ENCODE results near the gene HECW1. TPM values are rescaled to one million over a fixed set of nuclear protein-coding genes. Genes with fewer than 3 reads are reported as not detected.

Gene HECW1
- total RNA-seq, 6 donors from 2014 or later = 0.10 to 1.0 (median 0.76) TPM; not detected in 1

DNA sequence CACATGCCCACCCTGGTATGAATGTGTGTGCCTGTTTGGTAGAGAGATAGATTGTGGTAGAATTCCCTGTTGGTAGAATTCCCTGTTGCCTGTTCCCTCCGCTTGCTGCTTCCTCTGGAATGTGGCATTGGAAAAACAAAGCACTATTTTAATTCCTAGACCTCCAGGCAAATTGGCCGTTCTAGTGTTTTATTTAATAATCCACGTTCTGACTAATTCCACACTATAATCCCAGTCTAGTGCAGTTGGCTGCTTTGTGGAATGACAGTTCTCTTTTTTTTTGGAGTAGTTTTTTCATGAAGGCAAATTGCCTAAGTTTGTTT, 2.0 kb downstream of the HECW1 start:
- TF ChIP-seq, protein P1, sequence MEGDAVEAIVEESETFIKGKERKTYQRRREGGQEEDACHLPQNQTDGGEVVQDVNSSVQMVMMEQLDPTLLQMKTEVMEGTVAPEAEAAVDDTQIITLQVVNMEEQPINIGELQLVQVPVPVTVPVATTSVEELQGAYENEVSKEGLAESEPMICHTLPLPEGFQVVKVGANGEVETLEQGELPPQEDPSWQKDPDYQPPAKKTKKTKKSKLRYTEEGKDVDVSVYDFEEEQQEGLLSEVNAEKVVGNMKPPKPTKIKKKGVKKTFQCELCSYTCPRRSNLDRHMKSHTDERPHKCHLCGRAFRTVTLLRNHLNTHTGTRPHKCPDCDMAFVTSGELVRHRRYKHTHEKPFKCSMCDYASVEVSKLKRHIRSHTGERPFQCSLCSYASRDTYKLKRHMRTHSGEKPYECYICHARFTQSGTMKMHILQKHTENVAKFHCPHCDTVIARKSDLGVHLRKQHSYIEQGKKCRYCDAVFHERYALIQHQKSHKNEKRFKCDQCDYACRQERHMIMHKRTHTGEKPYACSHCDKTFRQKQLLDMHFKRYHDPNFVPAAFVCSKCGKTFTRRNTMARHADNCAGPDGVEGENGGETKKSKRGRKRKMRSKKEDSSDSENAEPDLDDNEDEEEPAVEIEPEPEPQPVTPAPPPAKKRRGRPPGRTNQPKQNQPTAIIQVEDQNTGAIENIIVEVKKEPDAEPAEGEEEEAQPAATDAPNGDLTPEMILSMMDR (IDR thresholded peaks at IDR 0.05) = no peak
- TF ChIP-seq POLR2AphosphoS5 (IDR thresholded peaks at IDR 0.05) (no peak), EP300 (IDR thresholded peaks at IDR 0.05) (no peak), POLR2A (IDR thresholded peaks at IDR 0.05) (no peak)
- Histone ChIP-seq H3K27ac (no peak overlapping the region), H3K9me3 (no peaks in the 10 kb centered on the region), H3K36me3 (no peaks in the 10 kb centered on the region), H3K4me1 (peaks cover 11 to 18% (median 14%) of the 10 kb centered on the region in 4 donors), H3K27me3 (peaks cover 0 to 33% (median 17%) of the 10 kb centered on the region in 4 donors), H3K4me3 (no peak overlapping the region)
- no peak for ATAC-seq (ENCODE audit: low FRiP score in 2 of 2)
- WGBS, 2 donors = 12 to 37% methylated on average over 3 of the region's 3 CpGs
- no peak for DNase-seq

DNA sequence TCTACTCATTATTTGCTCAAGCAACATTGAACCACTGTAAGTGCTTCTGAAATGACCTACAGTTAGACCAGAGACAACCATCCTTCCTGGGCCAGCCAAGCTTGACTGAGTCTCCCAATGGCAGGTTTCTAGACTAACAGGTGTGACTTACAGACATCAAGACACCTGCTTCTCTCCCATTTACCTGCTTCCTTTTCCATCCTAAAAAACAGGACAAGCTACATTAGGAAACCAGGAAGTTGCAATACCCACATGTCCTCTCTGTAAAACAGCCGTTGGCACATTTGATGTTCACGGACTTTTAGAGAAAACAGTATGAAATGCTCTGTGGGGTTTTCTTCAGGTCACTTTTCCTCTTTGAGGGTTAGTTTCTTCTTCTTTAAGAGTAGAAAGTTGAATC, 4.0 kb downstream of the HECW1 start:
- TF ChIP-seq EP300 (IDR thresholded peaks at IDR 0.05) (no peak), POLR2AphosphoS5 (IDR thresholded peaks at IDR 0.05) (no peak), POLR2A (IDR thresholded peaks at IDR 0.05) (no peak)
- TF ChIP-seq, protein P1 (IDR thresholded peaks at IDR 0.05) = no peak
- Histone ChIP-seq H3K4me3 (no peak overlapping the region), H3K36me3 (no peaks in the 10 kb centered on the region), H3K9me3 (no peaks in the 10 kb centered on the region), H3K27ac (no peak overlapping the region), H3K27me3 (peaks cover 0 to 33% (median 15%) of the 10 kb centered on the region in 4 donors), H3K4me1 (peaks cover 11 to 18% (median 14%) of the 10 kb centered on the region in 4 donors)
- DNase-seq (no peak), ATAC-seq (ENCODE audit: low FRiP score in 2 of 2) (no peak)
- 76 to 83% methylated on average over 2 of the region's 2 CpGs for WGBS, 2 donors

DNA sequence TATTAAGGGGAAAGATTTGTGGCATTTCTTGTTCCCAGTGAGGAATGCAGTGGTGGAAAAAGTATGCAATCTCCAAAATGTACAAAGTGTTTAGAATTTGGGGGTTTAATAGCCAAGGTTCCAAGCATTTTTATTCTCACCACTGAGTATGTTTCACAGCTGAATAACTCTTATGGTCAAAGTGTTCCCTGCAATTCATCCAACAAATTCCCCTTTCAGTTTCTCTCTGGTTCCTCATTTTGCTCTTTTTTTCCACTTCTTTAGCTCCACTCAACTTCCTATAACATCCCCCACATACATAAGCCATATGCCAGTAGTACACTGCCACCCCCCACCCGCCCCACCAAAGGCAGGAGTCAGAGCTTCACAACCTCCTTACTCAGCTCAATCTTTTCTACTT, 4.6 kb downstream of the HECW1 start:
- Histone ChIP-seq H3K27ac (no peak overlapping the region), H3K36me3 (no peaks in the 10 kb centered on the region), H3K27me3 (peaks cover 0 to 30% (median 15%) of the 10 kb centered on the region in 4 donors), H3K4me3 (no peak overlapping the region), H3K9me3 (no peaks in the 10 kb centered on the region), H3K4me1 (peaks cover 11 to 18% (median 14%) of the 10 kb centered on the region in 4 donors)
- 50 to 61% methylated on average over 1 of the region's 1 CpG for WGBS, 2 donors
- DNase-seq = no peak
- no peak for ATAC-seq (ENCODE audit: low FRiP score in 2 of 2)
- TF ChIP-seq POLR2AphosphoS5 (IDR thresholded peaks at IDR 0.05) = no peak
- no peak for TF ChIP-seq EP300 (IDR thresholded peaks at IDR 0.05)
- TF ChIP-seq POLR2A (IDR thresholded peaks at IDR 0.05) = no peak
- TF ChIP-seq, protein P1 (IDR thresholded peaks at IDR 0.05) = no peak

GRCh38 chr7:43117861-43118260, 5.4 kb downstream of the HECW1 start:
- Histone ChIP-seq H3K27ac (no peak overlapping the region), H3K27me3 (peaks cover 0 to 23% (median 9%) of the 10 kb centered on the region in 4 donors), H3K9me3 (no peaks in the 10 kb centered on the region), H3K36me3 (no peaks in the 10 kb centered on the region), H3K4me1 (peaks cover 7 to 11% (median 9%) of the 10 kb centered on the region in 4 donors), H3K4me3 (no peak overlapping the region)
- TF ChIP-seq POLR2AphosphoS5 (IDR thresholded peaks at IDR 0.05) (no peak), POLR2A (IDR thresholded peaks at IDR 0.05) (no peak), EP300 (IDR thresholded peaks at IDR 0.05) (no peak)
- TF ChIP-seq, protein P1 (IDR thresholded peaks at IDR 0.05) = no peak
- no peak for DNase-seq
- ATAC-seq (ENCODE audit: low FRiP score in 2 of 2) = no peak
- WGBS, 2 donors = 87 to 88% methylated on average over 4 of the region's 4 CpGs

GRCh38 chr7:43118313-43118712, 5.9 kb downstream of the HECW1 start:
- no peak overlapping the region for H3K4me3 ChIP-seq
- H3K36me3 ChIP-seq = no peaks in the 10 kb centered on the region
- DNase-seq = no peak
- H3K9me3 ChIP-seq = no peaks in the 10 kb centered on the region
- no peak for ATAC-seq (ENCODE audit: low FRiP score in 2 of 2)
- WGBS, 2 donors = 73% methylated on average over 4 of the region's 4 CpGs
- H3K27ac ChIP-seq = no peak overlapping the region
- TF ChIP-seq POLR2A (IDR thresholded peaks at IDR 0.05) = no peak
- no peak for TF ChIP-seq EP300 (IDR thresholded peaks at IDR 0.05)
- TF ChIP-seq, protein P1 (IDR thresholded peaks at IDR 0.05) = no peak
- TF ChIP-seq POLR2AphosphoS5 (IDR thresholded peaks at IDR 0.05) = no peak
- H3K4me1 ChIP-seq = peaks cover 3 to 6% (median 4%) of the 10 kb centered on the region in 4 donors
- peaks cover 0 to 19% (median 5%) of the 10 kb centered on the region in 4 donors for H3K27me3 ChIP-seq

Data from upper lobe of left lung (tissue), 6 donors.